Muscle layer of duodenum (tissue), 2 donors: ENCODE data around the gene AMIGO2.
A peak's percentile ranks its signal among the peaks of the same experiment; 100 is the strongest.
"Not testable (repeated sequence)": the region's sequence is repeated elsewhere in the genome, so short reads cannot be mapped to it uniquely, and the experiment has no call there.

Experiments
- H3K27ac ChIP-seq: one replicate; pipeline ENCODE4 v1.7.0; 2013; ENCODE audit warnings: mild to moderate bottlenecking, low read length
- H3K27me3 ChIP-seq: one replicate; pipeline ENCODE4 v1.7.0; 2013; ENCODE audit warnings: low read depth, mild to moderate bottlenecking, control low read depth, low read length
- H3K36me3 ChIP-seq, 2 donors: one replicate each; pipeline ENCODE4 v1.7.0; 2013; ENCODE audit warnings: low read length in 2 of 2, control low read depth in 1 of 2, mild to moderate bottlenecking in 1 of 2; ENCODE audit not compliant: insufficient read depth in 2 of 2, control insufficient read depth in 1 of 2
- H3K4me1 ChIP-seq, 2 donors: one replicate each; pipeline ENCODE4 v1.7.0; 2013; ENCODE audit warnings: low read length in 2 of 2, mild to moderate bottlenecking in 2 of 2, control low read depth in 1 of 2, moderate library complexity in 1 of 2; ENCODE audit not compliant: insufficient read depth in 2 of 2, control insufficient read depth in 1 of 2
- H3K4me3 ChIP-seq, 2 donors: one replicate each; pipeline ENCODE4 v1.7.0; 2013; ENCODE audit warnings: low read length in 2 of 2, low read depth in 1 of 2, mild to moderate bottlenecking in 1 of 2
- H3K9me3 ChIP-seq, 2 donors: one replicate each; pipeline ENCODE4 v1.7.0; 2013; ENCODE audit warnings: low read length in 2 of 2, control low read depth in 1 of 2, mild to moderate bottlenecking in 1 of 2; ENCODE audit not compliant: control insufficient read depth in 1 of 2
- donor health status: healthy.

AMIGO2 gene

DNA sequence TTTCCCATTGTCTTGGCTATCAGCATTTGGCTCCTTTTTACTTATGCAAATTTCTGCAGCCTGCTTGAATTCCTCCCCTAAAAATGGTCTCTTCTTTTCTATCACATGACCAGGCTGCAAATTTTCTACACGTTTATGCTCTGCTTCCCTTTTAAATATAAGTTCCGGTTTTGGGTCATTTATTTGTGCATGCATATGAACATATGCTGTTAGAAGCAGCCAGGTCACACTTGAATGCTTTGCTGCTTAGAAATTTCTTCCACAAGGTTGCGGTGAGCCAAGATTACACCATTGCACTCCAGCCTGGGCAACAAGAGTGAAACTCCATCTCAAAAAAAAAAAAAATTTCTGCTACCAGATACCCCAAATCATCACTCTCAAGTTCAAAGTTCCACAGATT, 28.5 kb downstream of the AMIGO2 start:
- not testable (repeated sequence) for H3K27me3 ChIP-seq, H3K27ac ChIP-seq
- peaks cover 0 to 13% of the 10 kb centered on the region in 2 donors for H3K9me3 ChIP-seq

DNA sequence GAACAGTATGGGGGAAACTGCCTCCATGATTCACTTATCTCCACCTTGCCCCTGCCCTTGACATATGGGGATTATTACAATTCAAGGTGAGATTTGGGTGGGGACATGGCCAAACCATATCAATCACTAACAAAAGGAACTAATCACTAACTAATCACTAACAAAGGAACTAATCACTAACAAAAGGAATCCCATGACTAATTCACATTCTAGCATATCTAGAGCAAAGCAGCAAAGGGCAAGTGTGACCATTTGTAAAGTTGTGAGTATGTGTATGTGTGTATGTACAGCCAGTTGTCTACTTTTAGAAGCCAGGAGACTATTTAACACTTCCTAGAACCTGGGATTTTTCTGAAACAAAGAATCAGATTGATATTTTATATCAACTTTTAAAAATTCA, 31.2 kb downstream of the AMIGO2 start:
- H3K4me3 ChIP-seq, result no peak overlapping the region
- H3K9me3 ChIP-seq, result peaks cover 0 to 13% of the 10 kb centered on the region in 2 donors
- H3K27me3 ChIP-seq, result no peaks in the 10 kb centered on the region
- no peaks in the 10 kb centered on the region for H3K36me3 ChIP-seq
- H3K4me1 ChIP-seq, result no peaks in the 10 kb centered on the region
- no peak overlapping the region for H3K27ac ChIP-seq

More for the DNA sequence above, 28.5 kb downstream of the AMIGO2 start:
- H3K36me3 ChIP-seq, H3K4me1 ChIP-seq: not testable (repeated sequence)
- peak overlapping the region in 1 of 2 donors; percentile 17 for H3K4me3 ChIP-seq

DNA sequence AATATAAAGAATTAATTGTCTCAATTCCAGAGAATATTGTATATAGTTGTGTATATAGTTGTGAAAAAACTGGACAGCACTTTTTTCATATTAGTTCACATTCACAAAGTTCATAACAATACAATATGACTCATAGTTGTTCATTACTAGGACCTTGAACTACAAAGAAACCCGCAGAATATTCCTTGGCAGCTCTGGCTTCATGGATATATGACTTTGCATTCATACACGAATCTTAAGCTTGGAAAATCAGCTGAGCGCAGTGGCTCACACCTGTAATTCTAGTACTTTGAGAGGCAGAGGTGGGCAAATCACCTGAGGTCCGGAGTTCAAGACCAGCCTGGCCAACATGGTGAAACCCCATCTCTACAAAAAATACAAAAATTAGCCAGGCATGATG, 38.4 kb downstream of the AMIGO2 start:
- Histone ChIP-seq H3K4me1 (no peaks in the 10 kb centered on the region), H3K27ac (no peak overlapping the region), H3K27me3 (no peaks in the 10 kb centered on the region), H3K4me3 (no peak overlapping the region), H3K9me3 (no peaks in the 10 kb centered on the region), H3K36me3 (no peaks in the 10 kb centered on the region)

DNA sequence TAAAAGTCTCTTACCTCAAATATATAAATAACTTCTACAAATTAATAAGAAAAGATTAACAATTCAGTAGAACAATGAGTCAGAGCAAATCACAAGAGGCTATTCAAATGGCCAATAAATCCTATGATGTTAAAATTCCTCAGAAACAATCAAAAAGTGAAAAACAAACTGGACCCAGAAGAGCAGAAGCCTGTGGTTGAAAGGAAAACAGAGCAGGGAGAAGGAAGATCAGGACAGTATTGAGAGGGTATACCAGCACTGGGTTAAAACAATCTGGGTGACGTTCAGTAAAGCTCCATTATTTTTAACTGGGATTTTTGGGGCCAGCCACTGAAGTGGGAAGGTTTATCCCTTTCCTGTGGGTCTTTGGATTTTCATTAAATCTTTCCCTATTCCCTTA, 40.0 kb downstream of the AMIGO2 start:
- Histone ChIP-seq H3K9me3 (no peaks in the 10 kb centered on the region), H3K36me3 (no peaks in the 10 kb centered on the region), H3K4me1 (no peaks in the 10 kb centered on the region), H3K27ac (no peak overlapping the region), H3K4me3 (no peak overlapping the region), H3K27me3 (no peaks in the 10 kb centered on the region)

DNA sequence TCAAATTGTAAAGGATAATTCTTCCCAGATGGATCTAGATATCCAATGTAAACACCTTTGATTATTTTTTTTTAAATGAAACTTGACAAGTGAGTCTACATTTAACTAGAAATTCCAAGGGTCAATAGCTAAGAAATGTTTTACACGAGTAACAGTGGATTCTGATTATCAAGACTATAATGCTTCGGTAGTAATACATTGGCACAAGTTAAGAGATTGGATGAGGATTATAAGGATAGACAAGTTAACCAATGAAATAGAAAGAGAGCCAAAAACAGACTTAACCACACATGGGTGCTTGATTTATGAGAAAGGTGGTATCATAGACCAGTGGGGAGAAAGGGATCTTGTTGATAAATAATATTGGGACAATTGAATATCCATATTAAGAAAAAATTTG, 40.7 kb downstream of the AMIGO2 start:
- no peak overlapping the region for H3K27ac ChIP-seq
- no peaks in the 10 kb centered on the region for H3K4me1 ChIP-seq
- no peak overlapping the region for H3K4me3 ChIP-seq
- no peaks in the 10 kb centered on the region for H3K36me3 ChIP-seq
- H3K9me3 ChIP-seq, result no peaks in the 10 kb centered on the region
- H3K27me3 ChIP-seq, result no peaks in the 10 kb centered on the region

DNA sequence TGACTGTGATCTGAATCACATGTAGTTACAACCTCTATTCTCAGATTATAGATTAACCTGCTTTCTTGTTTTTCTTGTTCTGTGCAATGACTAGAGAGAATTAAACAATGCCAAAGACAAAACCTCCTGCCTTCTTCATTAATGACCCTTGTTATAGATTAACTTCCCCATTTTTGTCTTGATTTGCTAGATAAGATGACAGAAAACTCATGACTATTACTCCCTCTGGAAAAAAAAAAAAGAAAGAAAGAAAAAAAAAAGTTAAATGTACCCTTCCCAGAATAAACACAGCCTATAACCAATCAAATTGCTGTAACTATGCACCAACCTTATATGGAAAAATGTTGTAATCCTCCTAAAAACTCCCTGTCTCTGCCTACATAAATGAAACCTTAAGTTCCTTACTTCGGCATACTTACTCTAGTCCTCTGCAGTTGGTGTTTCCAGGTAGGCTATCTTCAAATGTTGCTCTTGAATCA, 41.5 kb downstream of the AMIGO2 start:
- no peaks in the 10 kb centered on the region for H3K36me3 ChIP-seq
- H3K9me3 ChIP-seq, result no peaks in the 10 kb centered on the region
- H3K27ac ChIP-seq, result no peak overlapping the region
- no peaks in the 10 kb centered on the region for H3K27me3 ChIP-seq
- no peak overlapping the region for H3K4me3 ChIP-seq
- H3K4me1 ChIP-seq, result peaks cover 0 to under 1% of the 10 kb centered on the region in 2 donors

DNA sequence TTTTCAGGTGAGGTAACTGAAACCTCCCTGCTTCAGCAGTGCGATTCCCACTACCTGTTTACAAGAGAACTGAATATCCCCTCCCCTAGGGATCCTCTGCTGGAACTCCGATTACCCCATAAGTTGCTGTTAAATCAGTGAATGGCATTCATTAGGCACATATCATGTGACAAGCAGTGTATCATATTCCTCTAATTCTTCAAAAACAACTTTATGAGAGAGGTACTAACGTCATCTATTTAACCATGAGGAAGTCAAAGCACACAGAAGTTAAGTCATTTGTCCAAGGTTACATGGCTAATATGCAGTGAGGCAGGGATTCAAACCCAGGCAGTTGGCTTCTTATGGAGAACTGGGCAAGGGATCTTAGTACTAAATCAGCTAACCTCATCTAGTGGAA, 44.3 kb downstream of the AMIGO2 start:
- Histone ChIP-seq H3K4me1 (peaks cover 0 to 8% of the 10 kb centered on the region in 2 donors), H3K27ac (no peak overlapping the region), H3K9me3 (no peaks in the 10 kb centered on the region), H3K4me3 (no peak overlapping the region), H3K36me3 (no peaks in the 10 kb centered on the region), H3K27me3 (no peaks in the 10 kb centered on the region)

DNA sequence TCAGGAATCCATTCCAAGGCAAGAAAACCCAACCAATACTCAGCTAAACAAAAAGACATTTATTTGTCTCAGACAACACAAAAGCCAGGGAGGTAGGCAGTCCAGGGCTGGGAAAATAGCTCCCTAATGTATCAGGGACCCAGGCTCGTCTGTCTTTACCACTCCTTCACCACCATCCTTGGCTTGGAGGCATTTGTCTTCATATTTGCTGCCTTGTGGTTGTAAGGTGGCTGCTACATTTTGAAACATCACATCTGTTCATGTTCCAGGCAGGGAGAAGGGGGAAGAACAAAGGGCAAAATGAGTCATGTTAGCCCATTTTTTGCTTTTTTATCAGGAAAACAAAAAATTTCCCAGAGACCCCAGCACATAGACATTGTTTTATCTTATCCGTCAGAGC, 45.1 kb downstream of the AMIGO2 start:
- H3K27me3 ChIP-seq, result no peaks in the 10 kb centered on the region
- no peaks in the 10 kb centered on the region for H3K36me3 ChIP-seq
- peaks cover 0 to 8% of the 10 kb centered on the region in 2 donors for H3K4me1 ChIP-seq
- no peak overlapping the region for H3K27ac ChIP-seq
- no peak overlapping the region for H3K4me3 ChIP-seq
- no peaks in the 10 kb centered on the region for H3K9me3 ChIP-seq

DNA sequence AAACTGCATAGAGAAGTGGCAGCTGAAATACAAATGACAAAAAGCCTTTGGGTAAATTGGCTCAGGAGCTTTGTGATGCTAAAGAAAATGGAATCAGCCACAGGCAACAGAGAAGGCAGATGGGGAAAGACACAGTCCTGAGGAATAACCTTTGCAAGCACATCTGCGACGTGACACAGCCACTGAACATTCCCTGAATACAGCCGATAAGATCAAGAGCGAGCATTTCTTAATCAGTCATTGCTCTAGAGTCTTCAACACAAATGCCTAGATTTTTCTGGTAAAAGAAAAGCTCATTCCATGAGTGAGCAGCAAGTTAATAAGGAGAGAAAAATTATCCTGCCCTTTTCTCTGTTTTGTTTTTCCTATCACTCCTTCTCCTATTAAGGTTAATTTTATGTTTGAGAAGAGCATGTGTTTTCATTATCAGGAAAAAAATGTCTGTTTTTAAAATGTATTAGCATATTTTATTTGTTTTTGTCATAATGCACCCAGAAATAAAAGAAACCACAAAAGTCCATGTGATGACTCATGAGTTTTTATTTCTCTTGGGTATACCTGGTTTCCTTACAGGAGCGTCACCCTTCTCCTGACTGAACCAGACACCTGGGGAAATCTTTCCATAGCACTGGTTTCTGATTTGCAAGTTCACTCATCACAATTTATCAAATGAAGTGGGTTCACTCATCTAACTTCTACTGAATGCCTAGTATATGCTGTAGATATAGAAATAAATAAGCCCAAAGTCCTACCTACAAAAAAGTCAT, 45.8 kb downstream of the AMIGO2 start:
- Histone ChIP-seq H3K4me3 (no peak overlapping the region), H3K27me3 (no peaks in the 10 kb centered on the region), H3K36me3 (no peaks in the 10 kb centered on the region), H3K27ac (no peak overlapping the region), H3K4me1 (peaks cover 0 to 8% of the 10 kb centered on the region in 2 donors), H3K9me3 (no peaks in the 10 kb centered on the region)

DNA sequence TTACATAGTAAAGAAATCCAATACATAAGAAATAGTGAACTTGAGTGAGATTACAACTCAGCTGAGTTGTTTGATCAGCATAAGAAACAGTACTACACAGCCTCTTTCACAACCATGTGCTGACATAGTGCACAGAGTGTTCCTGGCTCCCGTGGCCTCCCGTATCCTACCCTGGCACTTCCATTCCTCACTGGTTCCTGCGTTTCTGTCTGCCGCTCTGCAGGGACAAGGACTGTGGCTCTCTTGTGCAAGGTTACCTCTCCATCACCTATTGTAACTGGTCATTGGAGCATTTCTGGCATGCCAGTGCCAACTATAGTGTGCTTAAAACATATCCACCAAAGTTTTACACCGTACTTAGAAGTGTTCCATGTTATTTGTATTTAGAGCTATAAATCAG, 46.7 kb downstream of the AMIGO2 start:
- H3K36me3 ChIP-seq, result no peaks in the 10 kb centered on the region
- H3K4me1 ChIP-seq, result peaks cover 0 to 8% of the 10 kb centered on the region in 2 donors
- no peaks in the 10 kb centered on the region for H3K9me3 ChIP-seq
- no peak overlapping the region for H3K27ac ChIP-seq
- H3K4me3 ChIP-seq, result no peak overlapping the region
- H3K27me3 ChIP-seq, result no peaks in the 10 kb centered on the region

DNA sequence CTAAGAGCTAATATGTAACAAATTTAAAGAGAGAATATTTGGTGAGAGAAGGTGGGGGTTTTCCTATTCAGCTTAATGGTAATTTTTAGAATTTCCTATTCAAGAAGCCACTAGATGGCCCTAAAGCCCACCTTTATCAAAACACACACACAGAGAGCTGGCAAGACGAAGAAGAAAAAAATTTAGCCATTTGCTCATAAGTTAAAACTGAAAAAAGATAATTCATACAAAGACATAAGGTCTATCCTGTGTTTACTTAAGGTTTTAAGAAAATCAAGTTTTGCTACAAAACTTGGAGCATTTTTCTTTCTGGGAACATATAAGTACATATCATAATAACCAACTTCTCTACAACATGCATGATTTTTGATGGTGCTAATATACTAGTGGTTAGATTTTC, 47.1 kb downstream of the AMIGO2 start:
- Histone ChIP-seq H3K27me3 (no peaks in the 10 kb centered on the region), H3K36me3 (no peaks in the 10 kb centered on the region), H3K4me1 (peaks cover 0 to 8% of the 10 kb centered on the region in 2 donors), H3K27ac (no peak overlapping the region), H3K4me3 (no peak overlapping the region), H3K9me3 (no peaks in the 10 kb centered on the region)

DNA sequence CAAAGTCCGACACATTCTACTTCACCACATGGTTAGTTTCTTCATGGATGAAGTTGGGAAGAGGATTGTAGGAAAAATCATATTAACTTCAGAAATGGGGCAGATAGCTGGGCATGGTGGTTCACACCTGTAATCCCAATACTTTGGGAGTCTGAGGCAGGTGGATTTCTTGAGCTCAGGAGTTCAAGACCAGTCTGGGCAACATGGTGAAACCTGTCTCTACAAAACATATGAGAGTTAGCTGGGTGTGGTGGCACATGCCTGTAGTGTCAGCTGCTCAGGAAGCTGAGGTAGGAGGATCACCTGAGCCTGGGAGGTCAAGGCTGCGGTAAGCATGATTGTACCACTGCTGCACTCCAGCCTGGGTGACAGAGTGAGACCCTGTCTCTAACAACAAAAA, 49.9 kb downstream of the AMIGO2 start:
- Histone ChIP-seq H3K36me3 (no peaks in the 10 kb centered on the region), H3K27me3 (no peaks in the 10 kb centered on the region), H3K4me1 (peaks cover 0 to 8% of the 10 kb centered on the region in 2 donors), H3K4me3 (no peak overlapping the region), H3K9me3 (no peaks in the 10 kb centered on the region), H3K27ac (no peak overlapping the region)
